Measurements from ENCODE around the gene KIF3B. TPM values are rescaled to one million over a fixed set of nuclear protein-coding genes. Genes with fewer than 3 reads are reported as not detected.
"Not testable (repeated sequence)": the region's sequence is repeated elsewhere in the genome, so short reads cannot be mapped to it uniquely, and the experiment has no call there.

KIF3B gene
- total RNA-seq, 1 experiment from 2014 or later = 52.3 TPM

GRCh38 chr20:32321390-32321789, 43.9 kb downstream of the KIF3B start:
- ChIA-PET POLR2A (ENCODE audit: unreplicated experiment) (no interaction called here), CTCF (no interaction called here)
- Histone ChIP-seq H2AFZ (no peak overlapping the region), H3K27ac (no peak overlapping the region), H4K20me1 (ENCODE audit: insufficient read depth) (no peaks in the 10 kb centered on the region; the same call in 1 of the 2 replicates), H3K36me3 (ENCODE audit: low read depth) (0 out of 2 replicates have a peak, but pooled peaks cover 6% of the 10 kb centered on the region), H3K4me3 (no peak overlapping the region), H3F3A (ENCODE audit: insufficient read depth, low read depth) (peaks cover 46% of the 10 kb centered on the region), H3K4me2 (no peak overlapping the region), H3K27me3 (ENCODE audit: insufficient read depth, low read depth) (no peaks in the 10 kb centered on the region), H3K9me2 (ENCODE audit: insufficient read depth) (no peaks in the 10 kb centered on the region), H3K9me3 (ENCODE audit: insufficient read depth, low read depth) (no peaks in the 10 kb centered on the region), H3K79me2 (ENCODE audit: low read depth) (no peaks in the 10 kb centered on the region), H3K4me1 (replicated peaks; ENCODE audit: insufficient read depth) (peaks cover 9% of the 10 kb centered on the region)
- BruUV-seq (replicated peaks) = no TSS peak
- no peak for DNase-seq
- TF ChIP-seq CTCF (conservative IDR thresholded peaks at IDR 0.05) (no peak), EZH2 (IDR thresholded peaks at IDR 0.05; ENCODE audit: low read depth) (no peak)
- intact Hi-C loops (cut with micrococcal nuclease; ENCODE audit: unreplicated experiment) = no loop called here

- H3K9me2 ChIP-seq (ENCODE audit: insufficient read depth); POLR2A ChIA-PET (ENCODE audit: unreplicated experiment); H3K9me3 ChIP-seq (ENCODE audit: insufficient read depth, low read depth); H3K4me3 ChIP-seq; CTCF ChIA-PET; H3K27me3 ChIP-seq (ENCODE audit: insufficient read depth, low read depth); DNase-seq; H3K27ac ChIP-seq; BruUV-seq (replicated peaks); H3K4me2 ChIP-seq; H3K36me3 ChIP-seq (ENCODE audit: low read depth); intact Hi-C loops (cut with micrococcal nuclease; ENCODE audit: unreplicated experiment); H4K20me1 ChIP-seq (ENCODE audit: insufficient read depth); H2AFZ ChIP-seq; H3K79me2 ChIP-seq (ENCODE audit: low read depth): not testable (repeated sequence)
- H3F3A ChIP-seq (ENCODE audit: insufficient read depth, low read depth) = peaks cover 51% of the 10 kb centered on the region
- peaks cover 15% of the 10 kb centered on the region for H3K4me1 ChIP-seq (replicated peaks; ENCODE audit: insufficient read depth)
Observed at GRCh38 chr20:32322260-32322659, 44.8 kb downstream of the KIF3B start.

GRCh38 chr20:32323761-32324160, 46.3 kb downstream of the KIF3B start:
- H3K4me3 ChIP-seq; H3K9me3 ChIP-seq (ENCODE audit: insufficient read depth, low read depth); H3K27ac ChIP-seq; H3K27me3 ChIP-seq (ENCODE audit: insufficient read depth, low read depth); DNase-seq; H3K36me3 ChIP-seq (ENCODE audit: low read depth); H2AFZ ChIP-seq; intact Hi-C loops (cut with micrococcal nuclease; ENCODE audit: unreplicated experiment); H4K20me1 ChIP-seq (ENCODE audit: insufficient read depth); BruUV-seq (replicated peaks); H3K4me2 ChIP-seq; CTCF ChIA-PET; H3K79me2 ChIP-seq (ENCODE audit: low read depth); H3K9me2 ChIP-seq (ENCODE audit: insufficient read depth): not testable (repeated sequence)
- POLR2A ChIA-PET (ENCODE audit: unreplicated experiment) = interaction anchor here (0.6 kb wide), 2 partner anchors 295 to 472 kb away, joined by 4 to 5 read pairs; no protein-coding TSS in a partner anchor
- peaks cover 15% of the 10 kb centered on the region for H3K4me1 ChIP-seq (replicated peaks; ENCODE audit: insufficient read depth)
- peaks cover 51% of the 10 kb centered on the region for H3F3A ChIP-seq (ENCODE audit: insufficient read depth, low read depth)

GRCh38 chr20:32325706-32326503, 48.5 kb downstream of the KIF3B start:
- Histone ChIP-seq H3K9me3 (ENCODE audit: insufficient read depth, low read depth) (no peaks in the 10 kb centered on the region), H3K27ac (peak overlapping the region; percentile 56), H4K20me1 (ENCODE audit: insufficient read depth) (no peaks in the 10 kb centered on the region), H3K79me2 (ENCODE audit: low read depth) (no peaks in the 10 kb centered on the region), H2AFZ (no peak overlapping the region), H3K4me1 (replicated peaks; ENCODE audit: insufficient read depth) (peaks cover 15% of the 10 kb centered on the region), H3K4me2 (peak overlapping the region; percentile 39), H3F3A (ENCODE audit: insufficient read depth, low read depth) (peaks cover 49% of the 10 kb centered on the region), H3K36me3 (ENCODE audit: low read depth) (peaks cover 10% of the 10 kb centered on the region; the same call in 1 of the 2 replicates), H3K4me3 (no peak overlapping the region), H3K27me3 (ENCODE audit: insufficient read depth, low read depth) (no peaks in the 10 kb centered on the region), H3K9me2 (ENCODE audit: insufficient read depth) (no peaks in the 10 kb centered on the region)
- BruUV-seq (replicated peaks) = no TSS peak
- CTCF ChIA-PET = interaction anchor here (0.6 kb wide), 1 partner anchor 10 kb away, joined by 3 read pairs; no protein-coding TSS in a partner anchor
- POLR2A ChIA-PET (ENCODE audit: unreplicated experiment) = no interaction called here
- TF ChIP-seq CTCF (conservative IDR thresholded peaks at IDR 0.05) (no peak), EZH2 (IDR thresholded peaks at IDR 0.05; ENCODE audit: low read depth) (no peak)
- intact Hi-C loops (cut with micrococcal nuclease; ENCODE audit: unreplicated experiment) = loop anchor here (2.0 kb wide), 1 partner anchor 33 kb away; the partner anchor contains the start of gene ASXL1
- DNase-seq = peak; percentile 63 to 95
